ENCODE measurements around the gene SLC31A2.

Gene SLC31A2

GRCh38 chr9:113187929-113188595 lies 37.3 kb downstream of the SLC31A2 start:
- DNase-seq, result no peak

GRCh38 chr9:113192455-113192854 lies 41.6 kb downstream of the SLC31A2 start:
- no peak for DNase-seq

GRCh38 chr9:113199683-113200329 lies 49.0 kb downstream of the SLC31A2 start:
- no peak for DNase-seq

GRCh38 chr9:113205432-113205831 lies 54.6 kb downstream of the SLC31A2 start:
- DNase-seq, result no peak

GRCh38 chr9:113205861-113206260 lies 55.1 kb downstream of the SLC31A2 start:
- no peak for DNase-seq

GRCh38 chr9:113210815-113211214 lies 60.0 kb downstream of the SLC31A2 start:
- DNase-seq, result no peak

All from cerebellar nuclear complex (tissue), 1 donor.